H1 (cell line): Measurements from ENCODE around the gene ZNF148. TPM values are rescaled to one million over a fixed set of nuclear protein-coding genes. Genes with fewer than 3 reads are reported as not detected.

Source experiments
- CHD7 ChIP-seq: fragments of 300-600 bp; sonication (generic); IDR thresholded peaks from 2 replicates; pipeline ENCODE4 v1.7.1; 2012; ENCODE audit warnings: low read length, moderate library complexity, mild to moderate bottlenecking, inconsistent platforms; ENCODE audit not compliant: insufficient replicate concordance
- RNF2 ChIP-seq: fragments of 200-900, 300-1000 bp; sonication (generic); IDR thresholded peaks from 2 replicates; pipeline ENCODE4 v1.7.1; 2016; ENCODE audit warnings: borderline replicate concordance, low read depth, mild to moderate bottlenecking, antibody characterized with exemption, low read length; ENCODE audit not compliant: poor library complexity, severe bottlenecking; ENCODE audit errors: missing control alignments
- polyA plus RNA-seq, 7 experiments: library from polyadenylated mRNA; depleted of rRNA in 3 of 7; stranded (reverse) in 5 of 7; unstranded in 2 of 7; fragments of >200 nt in 5 of 7; fragments of 200-250 nt in 2 of 7; gene quantifications; 1 replicate in 5 of 7; 2 replicates in 1 of 7; 4 replicates in 1 of 7; pipeline versions ENCODE4 v1.2.1 to v1.2.3, GENCODE V29; 2011 to 2013; ENCODE audit warnings: missing spikeins in 2 of 7, mixed read lengths in 2 of 7
- total RNA-seq: library from RNA; stranded (reverse); fragmentation: NEBNext Ultra II Directional; extraction: Animal tissue kit (Norgen Biotek cat#: 25700); gene quantifications from 2 replicates; pipeline ENCODE4 v1.2.1, GENCODE V29; 2021

ZNF148 gene
- total and polyA plus RNA-seq, 2 of the 8 experiments (the other 6 are each of a cell fraction or from before 2014, with no cell fraction given) = 3.7 to 22.6 TPM

GRCh38 chr3:125326957-125327356 is 48.2 kb downstream of the ZNF148 start (continued):
- no peak for TF ChIP-seq CHD7
- no peak for TF ChIP-seq RNF2
